OCI-LY7 (cell line): ENCODE measurements around the gene KRT33A. TPM values are rescaled to one million over a fixed set of nuclear protein-coding genes. Genes with fewer than 3 reads are reported as not detected.
"Not testable (repeated sequence)": the region's sequence is repeated elsewhere in the genome, so short reads cannot be mapped to it uniquely, and the experiment has no call there.

Experiments
- BruUV-seq: library from RNA; stranded (reverse); fragments of 400-500 nt; replicated peaks from 2 replicates; lab custom pipeline; 2021; lab: Mats Ljungman, UMichigan
- CTCF ChIA-PET: fragments of 300-600 bp; sonication (Branson Sonifier 250); formaldehyde crosslinking; loops from one replicate; lab custom pipeline; 2022; ENCODE audit warnings: antibody characterized with exemption; ENCODE audit not compliant: unreplicated experiment; lab: Charles Lee
- POLR2A ChIA-PET: fragments of 300-600 bp; sonication (Branson Sonifier 250); formaldehyde crosslinking; loops from one replicate; lab custom pipeline; 2022; ENCODE audit warnings: antibody characterized with exemption; lab: Charles Lee
- DNase-seq: peaks from one replicate; pipeline ENCODE4 v3.0.0-alpha.2; 2015; ENCODE audit warnings: low spot score
- H2AFZ ChIP-seq: fragments of 200-600 bp; sonication (generic), shearing (Covaris generic); 2 replicates; pipeline ENCODE4 v1.6.1; 2014; ENCODE audit warnings: mild to moderate bottlenecking, antibody characterized with exemption, low read length, moderate library complexity
- H3K27ac ChIP-seq: fragments of 200-600 bp; sonication (generic); 2 replicates; pipeline ENCODE4 v1.5.1; 2014; ENCODE audit warnings: mixed run types, low read depth, mild to moderate bottlenecking, moderate library complexity, low read length, inconsistent platforms; ENCODE audit not compliant: poor library complexity, severe bottlenecking
- H3K36me3 ChIP-seq: fragments of 200-600 bp; sonication (generic); 2 replicates; pipeline ENCODE4 v1.6.1; 2014; ENCODE audit warnings: mild to moderate bottlenecking, antibody characterized with exemption, low read length, moderate library complexity, mixed read lengths; ENCODE audit not compliant: insufficient read depth
- H3K4me1 ChIP-seq: fragments of 200-600 bp; sonication (generic); 2 replicates; pipeline ENCODE4 v1.5.1; 2014; ENCODE audit warnings: mild to moderate bottlenecking, low read length; ENCODE audit not compliant: insufficient read depth, poor library complexity, severe bottlenecking
- H3K4me2 ChIP-seq: fragments of 200-600 bp; sonication (generic); 2 replicates; pipeline ENCODE4 v1.6.1; 2014; ENCODE audit warnings: mild to moderate bottlenecking, low read length
- H3K4me3 ChIP-seq: fragments of 200-600 bp; sonication (generic); 2 replicates; pipeline ENCODE4 v1.5.1; 2014; ENCODE audit warnings: mild to moderate bottlenecking, low read depth, low read length; ENCODE audit not compliant: poor library complexity, severe bottlenecking
- H3K79me2 ChIP-seq: fragments of 200-600 bp; sonication (generic); 2 replicates; pipeline ENCODE4 v1.6.1; 2016; ENCODE audit warnings: low read depth, mild to moderate bottlenecking, low read length, moderate library complexity, mixed read lengths; ENCODE audit not compliant: insufficient read depth
- H3K9me2 ChIP-seq: fragments of 200-600 bp; sonication (generic); 2 replicates; pipeline ENCODE4 v1.6.1; 2016; ENCODE audit warnings: mild to moderate bottlenecking, low read length, mixed read lengths; ENCODE audit not compliant: insufficient read depth
- H3K9me3 ChIP-seq: fragments of 200-600 bp; sonication (generic); 2 replicates; pipeline ENCODE4 v1.6.1; 2014; ENCODE audit warnings: mild to moderate bottlenecking, mixed run types, low read length, mixed read lengths
- H4K20me1 ChIP-seq: fragments of 200-600 bp; sonication (generic); 2 replicates; pipeline ENCODE4 v1.6.1; 2014; ENCODE audit warnings: mild to moderate bottlenecking, antibody characterized with exemption, low read length, moderate library complexity, mixed read lengths; ENCODE audit not compliant: insufficient read depth
- EZH2phosphoT487 ChIP-seq: fragments of 200-600 bp; sonication (generic); IDR thresholded peaks from 2 replicates; pipeline ENCODE4 v1.6.1; 2018; ENCODE audit warnings: low read depth, borderline replicate concordance, mild to moderate bottlenecking, mixed run types, antibody characterized with exemption, low read length, moderate library complexity, mixed read lengths
- intact Hi-C: fragments of 100-400 bp; cut with micrococcal nuclease; formaldehyde crosslinking; loops from one replicate; pipeline ENCODE4 v1.10.0; 2022; ENCODE audit not compliant: unreplicated experiment
- total RNA-seq, 2 experiments: library from RNA; depleted of rRNA in 1 of 2; stranded (reverse); fragments of >200 nt in 1 of 2; shearing (Covaris generic) in 1 of 2; gene quantifications; 2 replicates each; pipeline ENCODE4 v1.2.3, GENCODE V29; 2014 to 2022
- TF ChIP-seq, protein P1 (sequence below): fragments of 200-600 bp; sonication (generic); conservative IDR thresholded peaks from 2 replicates; pipeline ENCODE4 v1.5.1; 2014; ENCODE audit warnings: mild to moderate bottlenecking, antibody characterized with exemption, low read length, moderate library complexity, mixed read lengths

KRT33A gene
- total RNA-seq, 2 experiments from 2014 or later: not detected

DNA sequence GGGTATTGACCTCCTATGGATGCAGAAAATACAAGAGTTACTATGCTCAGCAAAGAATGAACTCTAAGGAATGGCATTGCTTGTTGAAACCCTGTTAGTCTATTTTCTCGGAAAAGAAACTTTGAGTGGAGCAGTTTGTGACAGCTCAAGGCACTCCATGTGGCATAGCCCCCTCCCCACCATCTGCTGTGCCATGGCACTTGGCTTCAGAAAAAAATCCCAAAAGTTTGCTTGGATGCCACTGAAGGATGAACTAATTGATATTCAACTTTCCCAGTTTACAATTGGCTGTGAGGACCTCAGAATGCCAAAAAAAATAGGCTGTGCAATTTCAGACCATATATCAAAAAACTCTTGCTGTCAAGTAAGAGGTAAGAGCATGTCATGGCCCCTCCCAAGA lies 45.0 kb upstream of the KRT33A start:
- no TSS peak for BruUV-seq
- Histone ChIP-seq H2AFZ (no peak overlapping the region), H3K27ac (no peak overlapping the region), H3K9me2 (no peaks in the 10 kb centered on the region), H3K4me2 (no peak overlapping the region), H3K4me1 (no peaks in the 10 kb centered on the region), H3K79me2 (no peaks in the 10 kb centered on the region), H4K20me1 (no peaks in the 10 kb centered on the region), H3K9me3 (no peaks in the 10 kb centered on the region), H3K36me3 (no peaks in the 10 kb centered on the region), H3K4me3 (no peak overlapping the region)
- CTCF ChIA-PET: no interaction called here
- TF ChIP-seq, protein P1, sequence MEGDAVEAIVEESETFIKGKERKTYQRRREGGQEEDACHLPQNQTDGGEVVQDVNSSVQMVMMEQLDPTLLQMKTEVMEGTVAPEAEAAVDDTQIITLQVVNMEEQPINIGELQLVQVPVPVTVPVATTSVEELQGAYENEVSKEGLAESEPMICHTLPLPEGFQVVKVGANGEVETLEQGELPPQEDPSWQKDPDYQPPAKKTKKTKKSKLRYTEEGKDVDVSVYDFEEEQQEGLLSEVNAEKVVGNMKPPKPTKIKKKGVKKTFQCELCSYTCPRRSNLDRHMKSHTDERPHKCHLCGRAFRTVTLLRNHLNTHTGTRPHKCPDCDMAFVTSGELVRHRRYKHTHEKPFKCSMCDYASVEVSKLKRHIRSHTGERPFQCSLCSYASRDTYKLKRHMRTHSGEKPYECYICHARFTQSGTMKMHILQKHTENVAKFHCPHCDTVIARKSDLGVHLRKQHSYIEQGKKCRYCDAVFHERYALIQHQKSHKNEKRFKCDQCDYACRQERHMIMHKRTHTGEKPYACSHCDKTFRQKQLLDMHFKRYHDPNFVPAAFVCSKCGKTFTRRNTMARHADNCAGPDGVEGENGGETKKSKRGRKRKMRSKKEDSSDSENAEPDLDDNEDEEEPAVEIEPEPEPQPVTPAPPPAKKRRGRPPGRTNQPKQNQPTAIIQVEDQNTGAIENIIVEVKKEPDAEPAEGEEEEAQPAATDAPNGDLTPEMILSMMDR: no peak
- no peak for TF ChIP-seq EZH2phosphoT487
- intact Hi-C loops: no loop called here
- POLR2A ChIA-PET: no interaction called here
- no peak for DNase-seq

DNA sequence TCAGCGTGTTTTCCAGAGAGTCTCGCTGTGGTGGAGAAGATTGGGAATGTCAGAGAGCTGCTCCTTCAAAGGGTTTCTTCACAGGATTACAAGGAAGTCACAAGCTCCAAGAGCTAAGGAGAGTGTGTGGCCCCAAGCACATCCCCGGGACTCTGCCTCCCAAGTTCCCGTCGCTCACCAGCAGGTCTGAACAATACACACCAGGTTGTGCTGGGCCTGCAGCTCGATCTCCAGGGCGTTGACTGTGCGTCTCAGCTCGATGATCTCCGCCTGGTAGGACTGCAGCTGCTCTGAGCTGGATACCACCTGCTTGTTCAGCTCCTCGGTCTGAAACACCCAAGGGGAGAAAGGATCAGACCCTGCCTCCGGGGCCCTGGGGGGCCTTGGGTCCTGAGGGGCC lies 44.4 kb upstream of the KRT33A start:
- H3K36me3 ChIP-seq, CTCF ChIA-PET, H3K9me2 ChIP-seq, H3K4me1 ChIP-seq, DNase-seq, H3K79me2 ChIP-seq, H3K4me3 ChIP-seq, H2AFZ ChIP-seq, H3K9me3 ChIP-seq, POLR2A ChIA-PET, H4K20me1 ChIP-seq, H3K27ac ChIP-seq, H3K4me2 ChIP-seq, intact Hi-C loops, BruUV-seq: not testable (repeated sequence)

DNA sequence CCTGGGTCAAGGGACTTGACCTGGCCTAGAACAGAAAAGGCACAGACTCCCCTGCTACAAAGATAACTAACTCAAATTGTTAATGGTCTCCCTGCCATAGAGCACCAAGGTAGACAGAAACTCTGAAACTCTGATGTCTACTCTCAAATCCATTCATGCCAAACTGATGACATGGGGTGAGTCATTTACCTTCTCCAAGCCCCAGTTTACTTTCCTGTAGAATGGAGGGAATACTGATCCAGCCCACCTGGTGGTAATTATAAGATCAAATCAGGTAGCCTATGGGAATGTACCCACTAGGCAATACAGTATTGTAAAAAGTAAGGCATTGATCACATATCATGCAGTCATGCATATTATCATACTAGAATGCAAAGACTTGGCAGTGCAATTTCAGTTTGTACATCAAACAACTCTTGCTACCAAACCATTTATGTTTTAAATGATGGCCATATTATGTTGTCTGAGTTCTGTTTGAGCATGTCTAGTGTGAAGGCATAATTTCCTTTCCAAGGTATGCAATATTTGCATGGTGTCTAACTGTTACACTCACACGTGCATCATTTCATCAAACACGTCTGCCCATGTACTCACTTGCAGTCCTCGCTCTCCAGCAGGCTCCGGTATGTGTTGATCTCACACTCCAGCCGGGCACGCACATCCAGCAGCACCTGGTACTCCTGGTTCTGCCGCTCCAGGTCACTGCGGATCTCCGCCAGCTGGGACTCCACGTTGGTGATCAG lies 43.8 kb upstream of the KRT33A start:
- Histone ChIP-seq H3K4me3 (no peak overlapping the region), H3K4me2 (no peak overlapping the region), H3K9me2 (no peaks in the 10 kb centered on the region), H3K4me1 (no peaks in the 10 kb centered on the region), H3K9me3 (no peaks in the 10 kb centered on the region), H4K20me1 (no peaks in the 10 kb centered on the region), H2AFZ (no peak overlapping the region), H3K79me2 (no peaks in the 10 kb centered on the region), H3K36me3 (no peaks in the 10 kb centered on the region), H3K27ac (no peak overlapping the region)
- DNase-seq: no peak
- TF ChIP-seq, protein P1: no peak
- no peak for TF ChIP-seq EZH2phosphoT487
- intact Hi-C loops: no loop called here
- ChIA-PET POLR2A (no interaction called here), CTCF (no interaction called here)
- BruUV-seq: no TSS peak
